ENCODE results near the gene KIF19. TPM values are rescaled to one million over a fixed set of nuclear protein-coding genes. Genes with fewer than 3 reads are reported as not detected.

KIF19 gene
- total RNA-seq, 1 donor from 2014 or later: 80.8 TPM

DNA sequence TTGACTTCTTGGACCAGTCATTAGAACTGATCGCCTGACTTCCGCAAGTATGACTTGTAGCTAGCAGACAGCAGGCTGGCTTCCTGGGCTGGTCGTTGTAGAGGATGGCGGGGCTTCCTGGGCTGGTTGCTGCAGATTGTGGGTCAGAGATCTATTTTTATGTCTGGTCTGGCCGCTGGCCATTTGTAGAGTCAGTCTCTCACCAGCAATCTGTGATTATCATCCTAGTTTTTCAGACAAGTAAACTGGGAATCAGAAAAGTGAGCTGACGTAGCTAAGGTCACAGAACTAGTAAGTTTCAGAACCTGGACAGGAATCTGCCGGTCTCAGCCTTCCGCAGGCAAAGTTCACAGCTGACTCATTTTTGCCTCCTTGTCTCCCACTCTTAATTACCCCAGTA, 60.4 kb downstream of the KIF19 start:
- no peaks in the 10 kb centered on the region for H3K36me3 Mint-ChIP-seq (ENCODE audit: unreplicated experiment)
- peaks cover 4% of the 10 kb centered on the region for H3K4me1 Mint-ChIP-seq (ENCODE audit: low read depth, unreplicated experiment)
- H3K27ac Mint-ChIP-seq (ENCODE audit: unreplicated experiment): no peak overlapping the region
- TF ChIP-seq, protein P1, sequence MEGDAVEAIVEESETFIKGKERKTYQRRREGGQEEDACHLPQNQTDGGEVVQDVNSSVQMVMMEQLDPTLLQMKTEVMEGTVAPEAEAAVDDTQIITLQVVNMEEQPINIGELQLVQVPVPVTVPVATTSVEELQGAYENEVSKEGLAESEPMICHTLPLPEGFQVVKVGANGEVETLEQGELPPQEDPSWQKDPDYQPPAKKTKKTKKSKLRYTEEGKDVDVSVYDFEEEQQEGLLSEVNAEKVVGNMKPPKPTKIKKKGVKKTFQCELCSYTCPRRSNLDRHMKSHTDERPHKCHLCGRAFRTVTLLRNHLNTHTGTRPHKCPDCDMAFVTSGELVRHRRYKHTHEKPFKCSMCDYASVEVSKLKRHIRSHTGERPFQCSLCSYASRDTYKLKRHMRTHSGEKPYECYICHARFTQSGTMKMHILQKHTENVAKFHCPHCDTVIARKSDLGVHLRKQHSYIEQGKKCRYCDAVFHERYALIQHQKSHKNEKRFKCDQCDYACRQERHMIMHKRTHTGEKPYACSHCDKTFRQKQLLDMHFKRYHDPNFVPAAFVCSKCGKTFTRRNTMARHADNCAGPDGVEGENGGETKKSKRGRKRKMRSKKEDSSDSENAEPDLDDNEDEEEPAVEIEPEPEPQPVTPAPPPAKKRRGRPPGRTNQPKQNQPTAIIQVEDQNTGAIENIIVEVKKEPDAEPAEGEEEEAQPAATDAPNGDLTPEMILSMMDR (IDR thresholded peaks at IDR 0.05; ENCODE audit: partially characterized antibody, unreplicated experiment): no peak
- peaks cover 15% of the 10 kb centered on the region for H3K9me3 Mint-ChIP-seq (ENCODE audit: unreplicated experiment)
- no peak for DNase-seq
- H3K27me3 Mint-ChIP-seq (ENCODE audit: unreplicated experiment): peaks cover 2% of the 10 kb centered on the region
- no peak overlapping the region for H3K4me3 Mint-ChIP-seq (ENCODE audit: unreplicated experiment)

DNA sequence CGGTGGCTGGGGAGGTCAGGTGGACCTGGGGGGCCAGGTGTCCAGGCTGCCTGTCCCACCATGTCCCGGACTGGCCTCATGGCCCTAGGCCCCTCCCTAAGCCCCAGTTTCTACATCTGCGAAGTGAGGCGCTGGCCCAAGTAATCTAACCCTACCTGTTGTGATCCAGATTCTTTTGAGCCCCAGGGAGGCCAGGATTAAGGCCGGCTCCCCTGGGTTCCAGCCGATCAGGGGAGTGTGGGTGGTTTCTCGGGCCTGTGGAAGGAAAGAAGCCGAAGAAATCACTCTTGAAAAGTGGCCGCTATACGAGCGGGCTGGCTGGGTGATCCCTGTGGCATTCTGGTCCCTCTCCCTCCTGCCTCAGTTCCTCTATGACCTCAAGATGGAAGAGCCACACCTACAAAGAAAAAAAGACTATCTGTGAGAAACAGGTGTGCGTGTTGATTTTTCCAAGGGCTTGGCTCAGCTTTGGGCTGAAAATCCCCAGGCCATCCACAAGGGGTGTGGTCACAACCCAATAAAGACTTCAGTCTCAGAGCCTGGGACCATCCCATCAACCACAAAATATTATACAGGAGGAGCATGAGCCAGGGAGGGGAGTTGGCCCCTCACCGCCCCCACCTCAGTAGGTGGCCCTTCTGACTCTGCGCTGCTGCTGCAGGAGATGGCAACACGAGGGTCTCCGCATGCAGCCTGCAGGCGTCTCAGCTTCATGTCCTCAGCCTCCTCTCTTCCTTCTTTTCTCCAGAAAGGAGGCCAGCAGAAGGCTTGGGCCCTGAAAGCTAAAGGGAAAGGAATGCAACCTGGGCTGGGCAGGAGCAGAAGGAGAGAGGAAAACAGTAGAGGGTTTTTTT, 61.6 kb downstream of the KIF19 start:
- H3K4me1 Mint-ChIP-seq (ENCODE audit: low read depth, unreplicated experiment): peaks cover 4% of the 10 kb centered on the region
- no peak overlapping the region for H3K27ac Mint-ChIP-seq (ENCODE audit: unreplicated experiment)
- H3K4me3 Mint-ChIP-seq (ENCODE audit: unreplicated experiment): no peak overlapping the region
- DNase-seq: no peak
- no peaks in the 10 kb centered on the region for H3K36me3 Mint-ChIP-seq (ENCODE audit: unreplicated experiment)
- TF ChIP-seq, protein P1 (IDR thresholded peaks at IDR 0.05; ENCODE audit: partially characterized antibody, unreplicated experiment): peak; percentile 19
- peaks cover 15% of the 10 kb centered on the region for H3K9me3 Mint-ChIP-seq (ENCODE audit: unreplicated experiment)
- H3K27me3 Mint-ChIP-seq (ENCODE audit: unreplicated experiment): peaks cover 2% of the 10 kb centered on the region

- no peak for DNase-seq
- Mint-ChIP-seq H3K27ac (ENCODE audit: unreplicated experiment) (no peak overlapping the region), H3K9me3 (ENCODE audit: unreplicated experiment) (peaks cover 13% of the 10 kb centered on the region), H3K4me3 (ENCODE audit: unreplicated experiment) (no peak overlapping the region), H3K27me3 (ENCODE audit: unreplicated experiment) (peaks cover 7% of the 10 kb centered on the region), H3K36me3 (ENCODE audit: unreplicated experiment) (no peaks in the 10 kb centered on the region), H3K4me1 (ENCODE audit: low read depth, unreplicated experiment) (peaks cover 15% of the 10 kb centered on the region)
- TF ChIP-seq, protein P1 (IDR thresholded peaks at IDR 0.05; ENCODE audit: partially characterized antibody, unreplicated experiment): no peak
These were observed 63.2 kb downstream of the KIF19 start for GRCh38 chr17:74389084-74389753.

- H3K36me3 Mint-ChIP-seq (ENCODE audit: unreplicated experiment): no peaks in the 10 kb centered on the region
These were observed 64.1 kb downstream of the KIF19 start for GRCh38 chr17:74389937-74390679.

More at GRCh38 chr17:74389937-74390679, 64.1 kb downstream of the KIF19 start:
- DNase-seq: no peak
- TF ChIP-seq, protein P1 (IDR thresholded peaks at IDR 0.05; ENCODE audit: partially characterized antibody, unreplicated experiment): no peak
- no peak overlapping the region for H3K27ac Mint-ChIP-seq (ENCODE audit: unreplicated experiment)
- H3K27me3 Mint-ChIP-seq (ENCODE audit: unreplicated experiment): peaks cover 7% of the 10 kb centered on the region
- no peak overlapping the region for H3K4me3 Mint-ChIP-seq (ENCODE audit: unreplicated experiment)
- H3K4me1 Mint-ChIP-seq (ENCODE audit: low read depth, unreplicated experiment): peaks cover 22% of the 10 kb centered on the region
- peaks cover 13% of the 10 kb centered on the region for H3K9me3 Mint-ChIP-seq (ENCODE audit: unreplicated experiment)

Measured in glutamatergic neuron (in vitro differentiated cells).